Upper lobe of left lung (tissue), 6 donors: ENCODE results near the gene FAM3A. TPM values are rescaled to one million over a fixed set of nuclear protein-coding genes. Genes with fewer than 3 reads are reported as not detected.
"Not testable (repeated sequence)": the region's sequence is repeated elsewhere in the genome, so short reads cannot be mapped to it uniquely, and the experiment has no call there.

ENCODE experiments used
- ATAC-seq, 2 donors: fragments of 200-7000 bp; cut with Tn5 transposase; one replicate each; pipeline ENCODE4 v1.9.1; 2022; ENCODE audit warnings: mild to moderate bottlenecking in 2 of 2, moderate library complexity in 2 of 2; ENCODE audit not compliant: low FRiP score in 2 of 2
- DNase-seq, 2 donors: peaks; one replicate each; pipeline ENCODE4 v3.0.0-alpha.2; 2019 to 2020
- H3K27ac ChIP-seq, 4 donors: fragments of 200-600 bp; sonication (generic); one replicate each; pipeline ENCODE4 v1.5.1; 2016 to 2019
- H3K27me3 ChIP-seq, 4 donors: fragments of 200-600 bp; sonication (generic); one replicate each; pipeline ENCODE4 v1.5.1; 2017 to 2019
- H3K36me3 ChIP-seq, 4 donors: fragments of 200-600 bp; sonication (generic); one replicate each; pipeline ENCODE4 v1.5.1; 2016 to 2019
- H3K4me1 ChIP-seq, 4 donors: fragments of 200-600 bp; sonication (generic); one replicate each; pipeline ENCODE4 v1.5.1; 2018 to 2019
- H3K4me3 ChIP-seq, 4 donors: fragments of 200-600 bp; sonication (generic); one replicate each; pipeline ENCODE4 v1.5.1; 2017 to 2019; ENCODE audit warnings: mild to moderate bottlenecking in 2 of 4, moderate library complexity in 1 of 4
- H3K9me3 ChIP-seq, 4 donors: fragments of 200-600 bp; sonication (generic); one replicate each; pipeline ENCODE4 v1.5.1; 2018 to 2019
- EP300 ChIP-seq, 4 donors: sonication (generic); formaldehyde crosslinking; IDR thresholded peaks; one replicate each; pipeline ENCODE4 v1.5.1; 2017; ENCODE audit warnings: antibody characterized with exemption in 4 of 4, control low read depth in 2 of 4
- POLR2A ChIP-seq, 4 donors: fragments of 450-650 bp; IDR thresholded peaks; one replicate each; pipeline ENCODE4 v1.5.1; 2016 to 2017; ENCODE audit warnings: antibody characterized with exemption in 4 of 4, mild to moderate bottlenecking in 2 of 4
- POLR2AphosphoS5 ChIP-seq, 2 donors: sonication (generic); formaldehyde crosslinking; IDR thresholded peaks; one replicate each; pipeline ENCODE4 v1.5.1; 2017; ENCODE audit warnings: antibody characterized with exemption in 2 of 2
- WGBS, 2 donors: methylation state at CpG; one replicate each; pipeline ENCODE4 v1.1.5; 2017 to 2018; 5-methylcytosine and 5-hydroxymethylcytosine counted together
- total RNA-seq, 6 donors: library from RNA; depleted of rRNA in 4 of 6; stranded (reverse); fragments of >200 nt in 4 of 6; gene quantifications; one replicate each; pipeline versions ENCODE4 v1.1.0 to v1.2.1, GENCODE V29; 2016 to 2021
- TF ChIP-seq, protein P1 (sequence below), 6 experiments: fragments of 450-650 bp in 4 of 6; fragments of 200-600 bp in 2 of 6; sonication (generic) in 2 of 6; IDR thresholded peaks; one replicate each; pipeline ENCODE4 v1.5.1; 2016 to 2019; ENCODE audit warnings: antibody characterized with exemption in 6 of 6
- donor health status: DM: no; HTN: no; CAD: no; lungs with moderate emphysema.
- donor health status: DM: no; HTN: yes; CAD: no; lungs with severe emphysema.

FAM3A gene
- total RNA-seq, 6 donors from 2014 or later: 41.0 to 67.1 (median 49.3) TPM

DNA sequence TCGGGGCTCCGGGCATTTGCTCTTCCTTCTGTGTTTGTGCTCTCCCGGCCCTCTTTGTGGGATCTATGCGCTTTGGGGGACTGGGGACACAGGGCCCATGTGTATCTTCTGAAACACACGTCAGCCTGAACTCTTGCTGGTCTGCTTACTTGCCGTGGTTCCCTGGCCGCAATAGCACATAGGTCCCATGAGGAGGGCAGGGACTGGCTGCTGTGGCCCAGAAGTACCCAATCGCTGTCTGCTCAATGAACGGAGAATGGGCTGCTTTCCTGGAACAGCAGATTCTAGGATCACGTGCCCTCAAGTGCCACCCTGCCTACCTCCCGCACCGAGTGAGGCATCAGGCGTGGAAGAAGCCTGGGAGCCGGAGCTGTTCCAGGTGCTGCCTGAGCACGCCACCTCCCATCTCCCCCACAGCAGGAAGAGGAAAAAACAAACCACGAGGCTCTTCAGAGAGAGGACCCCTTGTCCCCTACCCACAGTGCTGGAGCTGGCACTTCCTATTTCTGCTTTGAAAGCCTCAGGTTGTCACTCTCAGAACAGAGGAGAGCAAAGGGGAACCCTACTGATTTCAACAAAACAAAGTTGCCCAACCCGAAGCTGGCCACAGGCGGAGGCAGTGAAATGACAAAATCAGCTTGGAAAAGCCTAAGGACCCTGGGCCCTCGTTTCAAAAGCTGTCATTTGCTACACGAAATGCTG lies 26.8 kb upstream of the FAM3A start:
- 52 to 58% methylated on average over 3 to 20 of the region's 20 CpGs for WGBS, 2 donors
- DNase-seq: peak in 1 of 2 donors; percentile 77
- H3K4me1 ChIP-seq: peaks cover 26 to 54% (median 34%) of the 10 kb centered on the region in 4 donors
- H3K27me3 ChIP-seq: no peaks in the 10 kb centered on the region
- H3K9me3 ChIP-seq: peaks cover 0 to 9% (median 0%) of the 10 kb centered on the region in 4 donors
- H3K4me3 ChIP-seq: peak overlapping the region in 2 of 4 donors; percentile 3 to 21
- peak overlapping the region; percentile 84 to 87 (median 86) for H3K27ac ChIP-seq
- TF ChIP-seq POLR2AphosphoS5 (IDR thresholded peaks at IDR 0.05) (peak in 1 of 2 donors; percentile 8), EP300 (IDR thresholded peaks at IDR 0.05) (no peak), POLR2A (IDR thresholded peaks at IDR 0.05) (peak in 1 of 4 donors; percentile 34)
- ATAC-seq: peak in 1 of 2 donors; percentile 2
- H3K36me3 ChIP-seq: no peaks in the 10 kb centered on the region

- peak; percentile 81 to 83 for DNase-seq
- 57% methylated on average over 12 of the region's 12 CpGs; no CpG with 5 or more reads in 1 of the 2 donors for WGBS, 2 donors
These were observed 26.1 kb upstream of the FAM3A start for GRCh38 chrX:154541896-154542722.

GRCh38 chrX:154541589-154541895 lies 25.5 kb upstream of the FAM3A start:
- TF ChIP-seq, protein P1, sequence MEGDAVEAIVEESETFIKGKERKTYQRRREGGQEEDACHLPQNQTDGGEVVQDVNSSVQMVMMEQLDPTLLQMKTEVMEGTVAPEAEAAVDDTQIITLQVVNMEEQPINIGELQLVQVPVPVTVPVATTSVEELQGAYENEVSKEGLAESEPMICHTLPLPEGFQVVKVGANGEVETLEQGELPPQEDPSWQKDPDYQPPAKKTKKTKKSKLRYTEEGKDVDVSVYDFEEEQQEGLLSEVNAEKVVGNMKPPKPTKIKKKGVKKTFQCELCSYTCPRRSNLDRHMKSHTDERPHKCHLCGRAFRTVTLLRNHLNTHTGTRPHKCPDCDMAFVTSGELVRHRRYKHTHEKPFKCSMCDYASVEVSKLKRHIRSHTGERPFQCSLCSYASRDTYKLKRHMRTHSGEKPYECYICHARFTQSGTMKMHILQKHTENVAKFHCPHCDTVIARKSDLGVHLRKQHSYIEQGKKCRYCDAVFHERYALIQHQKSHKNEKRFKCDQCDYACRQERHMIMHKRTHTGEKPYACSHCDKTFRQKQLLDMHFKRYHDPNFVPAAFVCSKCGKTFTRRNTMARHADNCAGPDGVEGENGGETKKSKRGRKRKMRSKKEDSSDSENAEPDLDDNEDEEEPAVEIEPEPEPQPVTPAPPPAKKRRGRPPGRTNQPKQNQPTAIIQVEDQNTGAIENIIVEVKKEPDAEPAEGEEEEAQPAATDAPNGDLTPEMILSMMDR (IDR thresholded peaks at IDR 0.05): no peak
- TF ChIP-seq POLR2A (IDR thresholded peaks at IDR 0.05) (no peak), POLR2AphosphoS5 (IDR thresholded peaks at IDR 0.05) (no peak), EP300 (IDR thresholded peaks at IDR 0.05) (no peak)
- H3K4me3 ChIP-seq: peak overlapping the region in 1 of 4 donors; percentile 5
- H3K27me3 ChIP-seq: no peaks in the 10 kb centered on the region
- WGBS, 2 donors: 67% methylated on average over 5 of the region's 5 CpGs; no CpG with 5 or more reads in 1 of the 2 donors
- H3K9me3 ChIP-seq: no peaks in the 10 kb centered on the region
- H3K27ac ChIP-seq: peak overlapping the region; percentile 84 to 87 (median 86)
- H3K4me1 ChIP-seq: peaks cover 26 to 54% (median 34%) of the 10 kb centered on the region in 4 donors
- DNase-seq (no peak), ATAC-seq (no peak)
- no peaks in the 10 kb centered on the region for H3K36me3 ChIP-seq

More at GRCh38 chrX:154541896-154542722, 26.1 kb upstream of the FAM3A start:
- Histone ChIP-seq H3K9me3 (peaks cover 0 to 3% (median 0%) of the 10 kb centered on the region in 4 donors), H3K27ac (peak overlapping the region; percentile 84 to 87 (median 86)), H3K4me1 (peaks cover 26 to 54% (median 34%) of the 10 kb centered on the region in 4 donors), H3K36me3 (no peaks in the 10 kb centered on the region), H3K4me3 (peak overlapping the region in 2 of 4 donors; percentile 3 to 21), H3K27me3 (no peaks in the 10 kb centered on the region)
- peak; percentile 35 to 73 for ATAC-seq
- TF ChIP-seq POLR2AphosphoS5 (IDR thresholded peaks at IDR 0.05): peak in 1 of 2 donors; percentile 54
- no peak for TF ChIP-seq POLR2A (IDR thresholded peaks at IDR 0.05)
- TF ChIP-seq, protein P1 (IDR thresholded peaks at IDR 0.05): no peak
- TF ChIP-seq EP300 (IDR thresholded peaks at IDR 0.05): no peak

DNA sequence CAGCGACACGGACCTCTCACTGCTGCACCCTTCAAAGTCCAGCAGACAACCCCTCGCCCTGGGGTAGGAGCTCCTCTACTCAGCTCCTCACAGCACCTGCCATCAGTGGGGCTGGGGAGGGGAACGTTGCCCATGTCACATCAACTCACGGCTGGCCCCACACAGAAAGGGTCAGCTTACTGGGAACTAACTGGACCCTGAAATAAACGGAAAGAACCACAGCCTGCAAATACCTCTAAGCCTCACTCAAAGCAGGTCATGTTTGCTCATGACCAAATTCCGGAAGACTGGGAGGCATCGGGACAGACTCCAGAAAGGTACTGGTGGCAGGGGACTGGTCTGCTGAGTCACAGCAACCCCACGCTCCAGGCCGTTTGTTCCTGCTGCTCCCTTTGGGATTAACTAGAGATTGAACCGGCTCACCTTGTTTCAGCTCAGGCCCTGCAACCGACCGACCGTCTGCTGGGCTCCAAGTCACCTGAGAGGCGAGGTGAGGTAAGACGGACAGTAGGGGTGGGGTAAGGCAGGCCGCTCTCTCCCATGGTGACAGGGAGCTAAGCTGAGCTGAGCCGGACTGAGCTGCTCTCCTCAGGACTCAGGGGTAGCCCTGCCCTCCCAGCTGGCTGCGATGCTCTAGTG lies 25.0 kb upstream of the FAM3A start:
- Histone ChIP-seq H3K4me1 (peaks cover 23 to 50% (median 33%) of the 10 kb centered on the region in 4 donors), H3K27ac (peak overlapping the region; percentile 84 to 87 (median 86)), H3K4me3 (peak overlapping the region in 1 of 4 donors; percentile 5), H3K9me3 (no peaks in the 10 kb centered on the region), H3K36me3 (peaks cover 0 to 2% (median 0%) of the 10 kb centered on the region in 4 donors), H3K27me3 (no peaks in the 10 kb centered on the region)
- TF ChIP-seq POLR2AphosphoS5 (IDR thresholded peaks at IDR 0.05): no peak
- TF ChIP-seq POLR2A (IDR thresholded peaks at IDR 0.05): peak in 1 of 4 donors; percentile 33
- DNase-seq (peak in 1 of 2 donors; percentile 76), ATAC-seq (peak in 1 of 2 donors; percentile 81)
- 74% methylated on average over 19 of the region's 19 CpGs; no CpG with 5 or more reads in 1 of the 2 donors for WGBS, 2 donors

- ATAC-seq, DNase-seq, H3K4me3 ChIP-seq, H3K27me3 ChIP-seq, H3K9me3 ChIP-seq, H3K36me3 ChIP-seq: not testable (repeated sequence)
- WGBS, 2 donors: 72 to 79% methylated on average over 7 of the region's 7 CpGs
- Histone ChIP-seq H3K4me1 (peaks cover 19 to 43% (median 28%) of the 10 kb centered on the region in 4 donors), H3K27ac (peak overlapping the region; percentile 84 to 87 (median 86))
These were observed 24.3 kb upstream of the FAM3A start for GRCh38 chrX:154540365-154540764.
